Skin of body (tissue), 2 donors: Measurements from ENCODE around the gene EHF. TPM values are rescaled to one million over a fixed set of nuclear protein-coding genes. Genes with fewer than 3 reads are reported as not detected.

Experiments
- DNase-seq: peaks from one replicate; lab custom pipeline; 2025; lab: John Stamatoyannopoulos, UW
- total RNA-seq: library from RNA; depleted of rRNA; stranded (reverse); fragments of >200 nt; gene quantifications from one replicate; pipeline ENCODE4 v1.2.3, GENCODE V29; 2014

Gene EHF
- total RNA-seq, 1 donor from 2014 or later, result 25.9 TPM

DNA sequence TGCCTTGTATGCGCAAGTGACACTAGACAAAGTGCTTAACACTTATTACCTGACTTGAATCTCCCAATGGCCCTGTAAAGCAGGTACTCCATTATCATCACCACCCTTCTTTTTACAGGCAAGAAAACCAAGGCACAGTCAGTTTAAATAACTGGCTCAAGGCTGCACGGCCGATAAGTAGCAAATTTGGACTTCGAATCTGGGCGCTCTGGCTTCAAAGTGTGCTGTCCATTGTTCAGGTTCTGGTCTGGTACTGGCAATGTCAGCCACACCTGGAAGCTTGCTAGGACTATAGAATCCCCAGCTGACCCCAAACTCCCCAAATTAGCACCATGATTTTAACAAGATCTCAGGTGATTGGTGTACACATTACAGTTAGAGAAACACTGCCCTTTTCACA, 19.3 kb upstream of the EHF start:
- DNase-seq, result no peak

DNA sequence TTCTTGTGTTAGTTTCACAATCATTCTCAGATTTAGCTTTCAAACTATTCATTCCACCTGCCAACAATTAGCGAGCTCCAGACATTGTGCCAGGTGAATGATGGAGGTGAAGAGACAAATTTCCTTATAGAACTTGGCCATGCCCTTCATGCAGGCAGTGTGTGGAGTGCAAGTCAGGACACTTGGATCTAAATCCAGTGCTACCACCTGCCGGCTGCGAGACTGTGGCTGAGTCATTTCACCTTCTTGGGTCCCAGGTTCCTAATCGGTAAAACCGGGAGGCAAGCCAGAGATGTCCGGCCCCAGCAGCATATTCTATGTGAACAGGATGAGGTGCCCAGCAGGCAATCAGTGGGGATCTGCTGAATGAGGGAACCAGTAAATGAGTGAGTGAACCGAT, 18.6 kb upstream of the EHF start:
- no peak for DNase-seq

DNA sequence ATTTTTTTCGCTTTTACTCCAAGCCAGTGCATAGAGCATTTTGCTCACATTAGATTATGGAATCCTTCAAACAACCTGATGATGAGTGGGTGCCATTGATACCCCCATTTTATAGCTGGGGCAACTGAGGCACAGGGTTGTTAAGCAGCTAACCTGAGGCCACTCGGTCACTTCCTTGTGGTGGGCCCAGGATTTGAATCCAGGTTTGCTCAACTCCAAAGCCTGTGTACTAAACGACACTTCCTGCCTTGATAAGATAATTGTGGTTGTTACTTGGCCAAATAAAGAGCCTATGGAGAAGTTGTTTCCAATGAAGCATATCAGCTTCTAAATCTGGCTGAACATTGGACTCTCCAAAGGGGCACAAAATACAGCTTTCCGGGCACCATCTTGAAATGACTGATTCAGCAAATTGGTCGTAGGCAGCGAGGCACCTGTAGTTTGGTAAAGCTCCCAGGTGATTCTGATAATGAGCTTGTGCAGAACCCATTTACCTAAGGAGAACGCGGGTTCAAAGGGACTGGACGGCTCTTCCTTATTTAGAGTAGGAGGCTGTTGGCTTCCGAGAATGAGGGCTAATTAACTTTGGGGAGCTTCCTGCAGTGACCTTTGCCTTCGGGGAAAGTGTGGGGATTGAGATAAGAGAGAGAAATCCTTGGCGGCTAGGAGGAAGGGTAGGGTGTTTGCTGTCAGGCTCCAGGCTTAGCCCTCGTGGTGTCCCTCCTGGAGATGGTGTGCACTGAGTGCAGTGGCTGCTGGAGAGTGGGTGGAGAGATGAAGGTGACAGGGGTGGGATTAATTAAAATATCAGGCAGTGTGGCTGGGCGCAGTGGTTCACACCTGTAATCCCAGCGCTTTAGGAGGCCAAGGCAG, 17.5 kb upstream of the EHF start:
- no peak for DNase-seq

DNA sequence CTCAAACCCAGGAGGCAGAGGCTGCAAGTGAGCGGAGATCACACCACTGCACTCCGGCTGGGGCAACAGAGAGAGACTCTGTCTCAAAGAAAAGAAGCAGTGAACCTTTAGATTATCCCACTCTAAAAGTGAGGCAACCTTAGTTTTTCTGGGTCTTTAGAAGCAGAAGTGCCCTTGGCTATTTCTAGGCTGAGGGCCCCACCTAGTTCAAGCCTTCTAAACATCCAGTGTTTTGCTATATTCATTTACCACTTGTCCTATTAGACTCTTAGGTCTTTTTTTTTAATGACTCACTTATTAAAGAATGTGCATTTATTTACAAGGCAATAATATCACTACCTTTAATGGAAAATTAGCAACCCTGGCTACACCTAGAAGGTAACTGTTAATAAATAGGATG, 16.7 kb upstream of the EHF start:
- DNase-seq, result no peak

DNA sequence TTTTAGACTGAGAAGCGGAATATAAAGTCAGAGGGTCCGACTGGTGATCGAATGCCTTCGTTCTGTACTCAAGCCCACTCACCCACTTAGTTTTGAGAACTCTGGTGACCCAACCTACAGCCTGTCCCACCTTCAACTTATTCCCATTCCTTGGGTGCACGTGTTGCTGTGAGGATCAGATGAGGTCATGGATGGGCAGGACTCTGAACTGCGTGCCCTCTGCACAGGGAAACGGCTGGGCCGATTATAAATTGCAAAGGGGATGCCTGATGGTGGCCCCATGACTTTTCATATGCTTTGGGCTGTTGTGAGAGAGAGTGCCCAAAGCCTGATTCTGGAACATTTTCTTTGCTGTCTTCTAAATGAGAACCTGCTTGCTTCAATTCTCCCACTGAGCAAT, 16.0 kb upstream of the EHF start:
- DNase-seq, result no peak

DNA sequence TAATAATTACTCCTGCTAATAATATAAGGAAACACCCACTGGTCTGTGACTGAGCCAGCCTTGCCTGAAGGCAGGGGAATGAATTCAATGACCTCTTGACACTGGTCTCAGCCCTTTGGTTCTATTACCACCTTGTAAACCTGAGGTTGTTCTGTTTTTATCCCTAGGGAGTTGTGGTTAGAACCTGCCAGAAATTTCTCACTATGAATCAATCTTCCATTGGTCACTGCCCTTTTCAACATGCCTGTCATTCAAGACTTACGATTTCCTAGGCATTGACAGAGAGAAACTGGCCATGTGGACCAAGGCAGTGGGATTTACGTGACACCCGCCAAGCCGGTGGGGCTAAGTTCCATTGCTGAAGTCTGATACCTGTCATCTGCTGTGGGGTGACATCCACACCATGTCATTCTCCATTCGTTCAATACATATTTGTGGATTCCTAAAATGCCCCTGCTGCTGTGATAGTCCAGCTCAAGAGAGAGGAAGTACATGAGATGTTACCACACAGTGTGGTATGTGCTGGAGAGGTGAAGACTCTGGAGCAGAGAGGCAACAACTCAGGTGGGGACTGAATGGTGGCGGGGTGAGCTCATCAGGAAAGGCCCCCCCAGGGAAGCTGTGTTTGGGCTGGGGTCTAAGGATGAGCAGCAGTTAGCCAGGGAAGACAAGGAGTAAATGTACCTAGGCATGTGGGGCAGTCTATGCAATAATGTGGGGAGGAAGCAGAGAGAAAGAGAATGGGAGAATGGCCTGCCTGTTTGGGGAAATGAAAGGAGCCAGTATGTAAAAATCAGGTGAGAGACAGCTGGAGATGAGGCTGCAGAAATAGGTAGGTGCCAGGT, 15.2 kb upstream of the EHF start:
- DNase-seq, result no peak

DNA sequence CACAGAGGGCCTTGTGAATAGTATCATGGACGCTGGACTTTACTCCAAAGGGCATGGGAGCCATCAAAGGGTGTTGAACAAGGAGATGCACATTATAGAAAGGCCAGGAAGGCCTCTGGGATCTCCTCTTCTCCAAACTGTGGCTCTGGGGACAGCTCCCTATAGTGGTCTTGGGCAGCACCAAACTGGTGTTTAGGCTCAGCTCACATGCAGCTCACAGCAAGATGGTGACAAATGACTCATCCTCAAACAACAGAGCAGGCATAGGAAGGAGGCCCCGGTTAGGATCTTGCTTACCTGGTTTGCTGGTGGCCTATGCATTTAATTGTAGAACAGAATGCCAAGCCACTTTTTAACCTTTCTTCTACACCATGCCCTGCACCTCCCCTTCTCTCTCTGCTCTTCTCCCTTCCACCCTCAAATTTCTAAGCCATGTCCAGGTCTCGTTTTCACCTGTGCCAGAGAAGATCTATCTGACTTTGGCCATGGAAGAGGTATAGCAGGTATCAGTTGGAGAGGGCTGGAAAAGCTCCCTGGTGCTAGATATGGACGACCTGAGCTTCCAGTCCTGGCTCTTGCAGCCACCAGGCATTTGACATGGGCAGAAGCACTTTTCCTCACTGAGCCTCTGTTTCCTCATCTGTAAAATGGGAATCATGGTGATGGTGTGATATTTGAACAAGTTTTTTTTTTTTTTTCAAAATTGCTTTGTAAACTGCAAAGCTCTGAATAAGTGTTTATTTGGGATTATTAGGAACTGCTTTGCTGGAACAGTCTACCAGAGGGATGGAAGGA, 14.4 kb upstream of the EHF start:
- no peak for DNase-seq

DNA sequence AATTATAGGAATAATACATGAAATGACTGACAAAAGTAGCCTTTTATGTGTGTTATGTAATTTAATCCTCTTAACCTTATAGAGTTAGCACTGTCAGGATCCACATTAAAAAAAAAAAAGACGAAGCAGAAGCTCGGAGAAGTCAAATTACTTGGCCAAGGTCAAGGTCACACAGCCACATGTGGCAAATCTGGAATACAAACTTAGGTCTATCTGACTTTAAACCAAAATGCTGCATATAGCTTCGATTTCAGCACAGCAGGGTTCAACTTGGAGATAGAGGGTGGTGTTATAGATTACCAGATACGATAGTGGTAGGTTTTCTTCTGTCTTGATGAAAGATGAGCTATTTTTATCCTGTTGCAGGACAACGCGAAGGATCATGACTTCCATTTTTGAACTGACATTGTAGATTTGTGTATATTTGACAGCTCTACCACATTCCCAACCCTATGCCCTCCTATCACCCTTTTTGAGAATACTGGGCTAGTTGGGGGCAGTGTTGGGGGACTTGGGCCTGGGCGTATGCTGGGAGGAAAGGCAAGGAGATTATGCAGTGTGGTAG, 11.6 kb upstream of the EHF start:
- DNase-seq, result no peak

DNA sequence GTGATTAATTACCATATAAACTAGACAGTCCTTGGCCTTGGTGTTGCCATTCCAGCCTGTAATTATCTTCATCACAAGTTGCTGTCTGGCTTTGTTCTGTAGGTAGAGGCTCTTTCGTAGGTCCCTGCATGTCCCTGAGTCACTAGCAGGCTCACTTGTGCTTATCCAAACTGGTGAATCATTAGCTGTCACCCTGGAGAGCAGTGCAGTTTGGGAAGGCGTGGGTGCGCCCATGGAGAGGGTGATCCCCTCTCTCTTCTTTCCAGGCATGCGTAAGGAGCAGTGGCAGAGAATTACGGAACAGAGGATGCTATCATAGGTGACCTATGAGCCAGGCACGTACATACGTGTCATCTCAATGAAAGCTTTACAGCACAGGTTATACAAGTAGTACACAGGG, 11.0 kb upstream of the EHF start:
- no peak for DNase-seq

DNA sequence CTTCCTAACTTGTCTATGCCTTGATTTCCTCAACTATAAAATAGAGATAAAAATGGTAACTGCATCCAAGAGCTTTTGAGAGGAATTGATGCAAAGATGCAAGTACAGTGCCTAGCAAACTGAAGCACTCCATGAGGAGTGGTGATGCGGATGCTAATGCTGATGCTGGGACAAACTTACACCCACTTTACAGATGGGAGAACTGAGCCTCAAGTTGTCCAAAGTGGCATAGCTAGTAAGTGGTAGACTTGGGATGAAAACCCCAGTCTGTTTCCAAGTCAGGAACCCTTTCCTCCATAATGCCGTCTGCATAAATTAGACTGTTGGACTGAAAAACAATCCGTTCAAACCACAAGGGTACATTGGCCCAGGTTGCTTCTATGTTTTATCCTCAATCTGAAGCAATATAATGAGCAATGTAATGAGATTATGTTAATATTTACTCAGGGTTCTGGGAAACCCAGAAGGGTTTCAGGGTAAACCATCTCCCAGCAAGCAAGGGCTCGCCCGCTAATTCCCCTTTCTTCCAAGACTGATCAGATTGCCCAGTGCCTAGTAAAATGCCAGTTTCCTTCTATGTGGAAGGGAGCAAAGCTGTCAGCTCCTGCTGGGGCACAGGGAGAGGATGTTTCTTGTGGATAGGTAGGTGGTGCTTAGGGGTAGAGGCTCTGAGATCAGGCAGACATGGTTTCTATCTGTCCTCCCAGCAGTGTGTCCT, 10.4 kb upstream of the EHF start:
- no peak for DNase-seq

DNA sequence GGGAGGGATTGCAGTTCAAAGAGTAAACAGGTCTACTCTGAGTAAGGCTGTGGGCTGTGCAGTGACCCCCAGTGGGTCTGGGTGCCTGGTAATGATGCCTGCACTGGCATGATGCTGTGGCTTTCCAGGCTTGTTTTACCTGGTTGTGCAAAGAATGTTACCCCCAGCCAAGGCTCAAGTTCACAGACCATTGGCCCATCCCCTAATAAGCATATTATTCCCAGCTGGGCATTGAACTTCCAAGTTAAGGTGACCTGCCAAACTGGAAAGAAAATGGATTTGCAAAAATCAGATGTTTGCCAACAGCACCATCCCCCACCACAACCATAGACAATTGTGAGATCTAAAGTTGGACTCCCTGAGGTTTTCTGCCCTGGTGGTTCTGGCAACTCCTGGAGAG, 7.9 kb upstream of the EHF start:
- no peak for DNase-seq

DNA sequence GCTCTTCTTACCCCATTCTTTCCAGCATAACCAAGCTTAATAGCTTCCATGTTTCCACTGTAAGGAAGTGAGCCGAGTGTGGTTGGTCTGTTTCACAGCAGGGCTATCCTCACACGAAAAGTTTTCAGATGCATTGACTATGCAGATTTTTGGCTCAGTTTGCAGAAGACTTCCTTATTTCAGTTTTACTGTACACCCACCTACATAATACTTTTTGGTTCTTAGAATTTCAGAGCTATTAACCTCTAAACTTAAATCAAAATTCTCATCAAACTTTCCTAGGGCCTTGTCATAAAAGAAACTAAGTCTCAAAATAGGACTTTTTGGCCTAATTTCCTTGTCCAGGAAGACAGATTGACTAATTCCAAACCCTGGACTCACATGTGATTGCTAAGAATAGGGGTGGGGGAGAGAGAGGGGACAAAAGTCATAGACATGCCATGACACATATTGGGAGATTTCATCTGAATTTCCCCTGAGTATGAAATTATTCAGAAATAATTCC, 7.3 kb upstream of the EHF start:
- DNase-seq, result no peak

DNA sequence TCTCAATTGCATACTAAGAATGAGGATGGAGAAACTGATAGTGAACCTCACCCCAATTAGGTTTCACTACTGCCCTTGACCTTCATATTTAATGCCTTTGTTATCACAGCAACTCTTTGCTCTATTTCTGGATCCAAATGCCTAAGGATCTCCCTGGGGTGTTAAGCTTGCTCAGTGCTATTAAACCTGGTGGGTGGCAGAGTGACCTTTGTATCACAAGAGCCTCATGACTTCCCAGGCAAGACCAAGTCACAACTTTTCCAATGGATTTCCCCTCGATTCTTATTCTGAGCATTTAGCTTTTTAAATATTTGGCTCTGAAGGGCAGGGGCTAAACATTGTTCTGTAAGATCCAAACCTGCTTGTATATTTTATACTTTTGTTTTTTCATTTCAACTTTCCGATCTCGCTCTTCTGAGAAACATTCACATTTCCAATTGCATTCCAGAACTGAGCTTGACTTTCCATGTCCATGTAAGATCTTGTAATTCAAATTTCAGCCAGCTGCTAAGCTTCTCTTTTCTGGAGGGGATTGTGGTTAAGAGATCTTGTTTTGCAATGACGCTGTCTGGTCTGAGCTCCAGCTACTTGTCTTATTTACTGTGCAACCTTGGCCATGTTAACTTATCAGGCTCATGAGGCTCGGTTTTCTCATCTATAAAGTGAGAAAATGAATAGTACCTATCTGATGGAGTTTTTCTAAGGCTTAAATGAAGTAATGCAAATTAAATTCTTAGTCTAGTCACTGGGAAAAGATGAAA, 6.4 kb upstream of the EHF start:
- no peak for DNase-seq

DNA sequence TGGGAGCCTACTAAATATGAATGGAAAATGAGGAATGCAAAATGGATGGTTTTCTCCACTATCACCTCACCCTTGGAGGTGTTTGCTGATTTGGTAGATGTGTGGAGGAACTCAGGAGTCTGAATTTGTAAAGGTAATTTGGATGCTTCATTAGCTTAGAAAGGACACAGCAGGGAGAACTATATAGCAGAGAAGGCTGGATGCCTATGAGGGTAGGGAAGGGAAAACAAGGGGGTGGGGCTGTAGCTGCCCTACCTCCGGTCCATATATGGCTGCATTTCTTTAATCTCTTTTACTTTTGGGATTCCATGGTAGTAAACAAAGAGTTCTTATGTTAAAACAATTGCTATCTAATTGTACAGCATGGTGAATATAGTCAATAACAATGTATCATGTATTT, 4.8 kb upstream of the EHF start:
- DNase-seq, result no peak

DNA sequence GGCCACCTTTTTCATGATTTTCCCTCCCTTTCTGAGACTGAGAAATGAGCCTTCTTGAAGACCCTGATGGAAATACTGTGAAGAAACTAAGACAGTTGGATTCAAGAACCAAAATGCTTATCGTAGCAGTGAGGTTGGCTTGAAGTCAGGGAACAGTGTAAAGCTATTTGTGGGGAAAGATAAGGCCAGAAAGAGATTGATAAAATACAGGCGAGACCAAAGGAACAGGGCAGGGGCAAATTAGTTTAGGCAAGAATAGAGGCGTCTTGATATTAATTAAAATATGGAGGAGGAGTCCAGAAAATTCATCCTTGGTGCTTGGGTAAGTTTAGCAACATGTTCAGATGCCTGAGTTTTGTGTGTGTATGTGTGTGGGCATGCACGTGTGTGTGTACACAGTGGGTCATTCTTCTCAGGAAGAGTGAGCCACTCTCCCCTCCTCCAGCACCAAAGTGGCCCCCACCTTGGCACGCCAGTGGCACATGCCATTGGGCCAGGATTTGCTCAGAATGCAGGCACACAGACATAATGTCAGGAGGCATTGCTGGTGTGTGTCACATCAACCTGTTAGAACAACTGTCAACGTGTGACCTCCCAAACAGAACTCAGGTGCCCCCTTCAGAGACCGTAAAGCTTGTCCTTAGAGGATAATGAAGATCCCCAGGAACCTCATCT, 3.9 kb upstream of the EHF start:
- DNase-seq, result no peak

DNA sequence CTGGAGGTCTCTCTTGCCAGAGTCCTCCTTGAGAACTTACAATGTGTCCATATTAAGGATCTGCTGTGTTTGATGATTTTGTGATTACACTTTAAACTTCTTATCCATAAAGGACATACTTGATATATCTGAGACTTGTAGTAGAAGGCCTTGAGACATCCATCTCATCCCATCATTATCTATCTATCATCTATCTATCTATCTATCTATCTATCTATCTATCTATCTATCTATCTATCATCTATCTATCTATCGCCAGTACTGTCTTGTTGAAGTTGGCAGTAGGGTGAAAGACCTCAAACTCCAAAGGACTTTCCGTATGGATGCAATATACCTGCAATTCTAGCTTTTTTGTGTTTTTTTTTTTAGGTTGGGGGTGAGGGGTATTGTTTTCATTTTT, 2.5 kb upstream of the EHF start:
- DNase-seq, result no peak

DNA sequence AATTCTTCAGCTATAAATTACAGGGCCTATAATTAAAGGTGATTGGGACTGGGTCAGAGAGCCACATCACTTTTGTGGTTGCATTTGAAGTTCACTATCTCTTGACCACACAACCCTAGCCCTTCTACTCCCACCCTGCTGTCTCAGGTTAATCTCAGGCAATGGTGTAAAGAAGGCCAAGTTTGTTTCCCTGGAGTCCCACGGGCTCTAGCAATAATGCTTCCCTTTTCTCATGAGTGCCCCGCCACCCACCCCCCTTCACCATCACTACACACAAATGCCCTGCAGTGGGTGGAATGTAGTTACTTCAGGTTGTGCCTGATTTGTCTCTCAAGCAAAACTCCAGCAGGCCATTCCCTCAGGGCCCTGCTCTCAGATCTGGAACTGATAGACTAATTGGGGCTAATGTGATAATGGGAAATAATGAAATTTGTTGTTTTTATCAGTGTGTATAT, 1.8 kb upstream of the EHF start:
- DNase-seq, result no peak

DNA sequence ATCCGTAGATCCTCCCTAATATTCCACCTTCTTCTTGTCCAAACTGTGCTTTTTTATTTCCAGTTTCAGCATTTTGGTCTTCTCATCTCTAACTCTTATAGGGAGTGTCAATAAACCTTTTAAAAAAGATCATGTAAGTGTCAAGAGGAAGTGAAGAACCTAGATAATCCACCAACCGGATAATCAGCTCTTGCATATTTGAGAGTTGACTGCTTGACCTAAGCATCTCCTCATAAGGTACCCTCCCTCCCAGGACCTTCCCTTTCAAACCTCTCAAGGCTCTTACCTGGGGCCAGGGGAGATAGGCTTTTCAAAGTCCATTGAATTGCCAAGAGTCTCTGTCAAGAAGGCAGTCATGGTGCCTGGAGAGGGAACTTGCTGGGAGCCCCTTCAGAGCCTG, 691 bp upstream of the EHF start:
- no peak for DNase-seq

DNA sequence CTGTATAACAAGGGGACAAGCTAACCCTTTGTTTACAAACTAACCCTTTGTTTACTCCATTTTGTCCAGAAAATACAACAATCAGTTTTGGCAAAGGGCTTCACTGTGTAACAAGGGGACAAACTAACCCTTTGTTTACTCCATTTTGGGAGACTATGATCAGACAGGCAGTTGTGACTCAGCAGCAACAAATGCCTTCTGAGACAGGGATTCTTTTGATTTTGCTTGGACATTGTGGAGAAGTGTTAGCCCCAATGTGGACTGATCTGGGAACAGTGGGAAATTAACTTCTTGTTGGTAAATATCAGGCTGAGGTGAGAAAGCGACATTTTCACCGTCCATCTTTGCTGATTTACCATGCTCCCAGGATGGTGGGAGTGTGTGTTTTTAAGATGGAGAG, 983 bp downstream of the EHF start:
- DNase-seq, result no peak
